Measurements from ENCODE around the gene SLC5A1. TPM values are rescaled to one million over a fixed set of nuclear protein-coding genes. Genes with fewer than 3 reads are reported as not detected.
A peak's percentile ranks its signal among the peaks of the same experiment; 100 is the strongest.

Gene SLC5A1
- total and polyA plus RNA-seq, 2 of the 8 experiments (the other 6 are each of a cell fraction or from before 2014, with no cell fraction given), result 0.06 TPM; not detected in 1

DNA sequence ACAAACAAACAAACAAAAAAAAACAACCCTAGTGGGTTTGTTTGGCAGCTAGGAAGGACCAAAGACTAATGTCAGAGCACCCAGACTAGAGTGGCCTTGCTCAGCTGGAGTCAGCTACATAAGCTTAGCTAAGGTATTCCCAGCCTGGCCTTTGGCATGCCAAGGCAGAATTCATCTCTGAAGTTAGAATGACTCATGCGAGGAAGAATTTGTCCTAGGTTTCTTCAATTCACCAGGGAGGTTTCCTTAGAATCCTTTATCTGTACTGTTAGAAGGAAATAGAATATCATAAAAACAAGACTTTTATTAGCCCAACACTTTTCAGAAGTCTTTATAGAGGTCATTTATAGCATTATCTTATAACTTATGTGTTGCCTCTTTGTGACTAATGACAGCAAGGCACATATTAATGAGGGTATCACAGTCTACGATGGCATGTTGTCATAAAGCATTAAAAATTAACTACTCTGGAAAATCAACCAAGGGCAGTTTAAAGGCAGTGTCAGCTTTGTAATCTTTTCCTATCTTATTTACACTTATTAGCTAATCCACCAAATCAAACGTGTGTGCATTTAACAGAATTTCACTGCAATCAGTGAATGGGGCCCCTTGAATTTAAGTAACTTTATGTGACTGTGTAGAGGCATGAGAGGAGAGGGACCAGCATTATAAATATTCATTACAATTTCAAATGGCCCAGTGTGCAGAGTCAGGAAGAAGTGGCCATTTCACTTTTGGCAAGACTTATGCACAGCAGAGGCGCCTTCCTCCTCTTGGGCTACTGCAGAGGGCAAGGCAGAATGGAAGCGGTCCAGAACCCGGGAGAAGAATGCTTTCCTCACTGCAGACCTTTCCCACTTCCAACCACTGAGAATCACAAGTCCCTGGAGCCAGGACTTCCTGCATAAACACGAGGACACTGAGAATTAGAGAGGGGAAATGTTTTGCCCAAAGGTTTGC is 36.3 kb downstream of the SLC5A1 start:
- no peak overlapping the region for H3K9ac ChIP-seq (replicated peaks in 1 of 4; ENCODE audit: extremely low read depth in 1 of 4, low read depth in 3 of 4, low read length in 3 of 4)
- 81% methylated on average over 7 of the region's 7 CpGs; no CpG with 5 or more reads in 1 of the 2 experiments for WGBS, 2 experiments (ENCODE audit: extremely low coverage in 1 of 2, insufficient coverage in 1 of 2, insufficient read length in 1 of 2, insufficient replicate concordance in 2 of 2, low coverage in 1 of 2, low lambda C conversion rate in 2 of 2, missing lambda C conversion rate in 1 of 2)
- ChIA-PET CTCF (ENCODE audit: partially characterized antibody) (interaction anchor here (0.9 to 12.1 kb wide), 9 partner anchors 9 to 350 kb away, joined by 3 to 243 read pairs (median 4); no protein-coding TSS in a partner anchor), POLR2A (ENCODE audit: partially characterized antibody) (no interaction called here)
- H4K91ac ChIP-seq (replicated peaks; ENCODE audit: insufficient read length, low read length), result no peak overlapping the region
- no peak overlapping the region for H2AFZ ChIP-seq (ENCODE audit: low read length)
- H2BK120ac ChIP-seq (replicated peaks; ENCODE audit: low read depth, low read length), result no peak overlapping the region
- no peaks in the 10 kb centered on the region for H3K9me3 ChIP-seq (ENCODE audit: insufficient read depth in 2 of 2, low read depth in 1 of 2, low read length in 1 of 2)
- no peaks in the 10 kb centered on the region for H3K4me1 ChIP-seq (replicated peaks in 1 of 4; ENCODE audit: control insufficient read depth in 3 of 4, insufficient read depth in 4 of 4, low read length in 3 of 4)
- H3K4ac ChIP-seq (replicated peaks; ENCODE audit: insufficient read length, low read depth, low read length), result no peak overlapping the region
- no peak overlapping the region for H2BK15ac ChIP-seq (ENCODE audit: low read length)
- no peak overlapping the region for H3K14ac ChIP-seq (ENCODE audit: insufficient read length)
- no peaks in the 10 kb centered on the region for H4K20me1 ChIP-seq (replicated peaks in 1 of 2; ENCODE audit: control insufficient read depth in 1 of 2, insufficient read depth in 2 of 2, low read length in 2 of 2)
- H2BK5ac ChIP-seq (ENCODE audit: low read depth, low read length), result no peak overlapping the region
- H3K36me3 ChIP-seq (ENCODE audit: control insufficient read depth in 2 of 4, insufficient read depth in 4 of 4, low read length in 3 of 4), result no peaks in the 10 kb centered on the region
- no peak overlapping the region for H3K27ac ChIP-seq (ENCODE audit: low read depth, low read length)
- no peaks in the 10 kb centered on the region for H3K23me2 ChIP-seq (ENCODE audit: low read depth, low read length)
- H2BK20ac ChIP-seq (ENCODE audit: low read length), result no peak overlapping the region
- no peak overlapping the region for H2AK5ac ChIP-seq (ENCODE audit: low read depth, low read length)
- no peak overlapping the region for H3K18ac ChIP-seq (ENCODE audit: extremely low read depth, low read length)
- H3K4me2 ChIP-seq (ENCODE audit: insufficient read depth in 1 of 2, low read depth in 2 of 2, low read length in 2 of 2), result no peak overlapping the region
- peaks cover 0 to 4% (median 0%) of the 10 kb centered on the region in 4 experiments; a peak in 1 of 7 replicates for H3K27me3 ChIP-seq (replicated peaks in 1 of 4; ENCODE audit: control insufficient read depth in 3 of 4, extremely low read depth in 1 of 4, insufficient read depth in 3 of 4, low read length in 3 of 4)
- H3K79me2 ChIP-seq (ENCODE audit: control insufficient read depth in 1 of 2, insufficient read depth in 2 of 2, low read length in 2 of 2), result no peaks in the 10 kb centered on the region
- 0 out of 2 replicates have a peak overlapping the region, but pooled peaks have one; percentile 2 for H2BK12ac ChIP-seq (ENCODE audit: low read depth, low read length)
- H3K79me1 ChIP-seq (ENCODE audit: low read depth, low read length), result no peaks in the 10 kb centered on the region
- H3K56ac ChIP-seq (replicated peaks; ENCODE audit: insufficient read length, low read depth, low read length), result no peak overlapping the region
- no peak overlapping the region for H3K4me3 ChIP-seq (ENCODE audit: extremely low read depth in 1 of 4, insufficient read depth in 2 of 4, low read depth in 3 of 4, low read length in 4 of 4)
- no peak overlapping the region for H4K5ac ChIP-seq (ENCODE audit: insufficient read length, low read depth, low read length)
- FAIRE-seq (no peak), DNase-seq (ENCODE audit: low read depth in 1 of 2, low spot score in 2 of 2) (peak in 1 of 2 experiments; percentile 19)
- no peak overlapping the region for H3K23ac ChIP-seq (ENCODE audit: insufficient read length)
- H4K8ac ChIP-seq (ENCODE audit: extremely low read depth, insufficient read depth, low read length), result no peak overlapping the region
- TF ChIP-seq JUND (IDR thresholded peaks at IDR 0.05; ENCODE audit: low read length), result peak; percentile 82

All from H1 (cell line).